ENCODE data around the gene B9D1. TPM values are rescaled to one million over a fixed set of nuclear protein-coding genes. Genes with fewer than 3 reads are reported as not detected.

The B9D1 gene
- total RNA-seq, 1 experiment from 2014 or later, result 19.0 TPM

GRCh38 chr17:19397556-19398041 lies 35.1 kb upstream of the B9D1 start:
- in situ Hi-C loops (cut with HindIII; ENCODE audit: low pct_unique_long_range_greater_than_20kb, low sequenced_read_pairs), result no loop called here
- no peak for DNase-seq (ENCODE audit: low read depth, low spot score)

DNA sequence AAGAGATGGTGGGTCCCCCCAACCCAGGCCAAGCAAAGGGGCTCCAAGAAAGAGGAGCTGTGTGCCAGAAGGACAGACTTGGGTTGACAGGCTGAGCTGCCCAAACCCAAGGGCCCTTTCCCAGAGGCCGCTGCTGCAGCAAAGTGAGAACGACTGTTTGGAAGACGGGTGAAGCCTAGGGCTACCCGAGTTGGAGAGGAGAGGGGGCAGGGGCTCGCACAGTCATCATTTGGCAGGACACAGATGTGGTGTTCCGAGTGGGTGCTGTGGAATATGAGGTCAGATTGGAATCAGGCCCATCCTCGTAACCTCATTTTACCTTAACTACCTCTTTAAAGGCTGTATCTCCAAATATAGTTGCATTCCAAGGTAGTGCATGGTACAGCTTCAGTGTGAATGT lies 29.8 kb upstream of the B9D1 start:
- in situ Hi-C loops (cut with HindIII; ENCODE audit: low pct_unique_long_range_greater_than_20kb, low sequenced_read_pairs), result no loop called here
- DNase-seq (ENCODE audit: low read depth, low spot score), result no peak

DNA sequence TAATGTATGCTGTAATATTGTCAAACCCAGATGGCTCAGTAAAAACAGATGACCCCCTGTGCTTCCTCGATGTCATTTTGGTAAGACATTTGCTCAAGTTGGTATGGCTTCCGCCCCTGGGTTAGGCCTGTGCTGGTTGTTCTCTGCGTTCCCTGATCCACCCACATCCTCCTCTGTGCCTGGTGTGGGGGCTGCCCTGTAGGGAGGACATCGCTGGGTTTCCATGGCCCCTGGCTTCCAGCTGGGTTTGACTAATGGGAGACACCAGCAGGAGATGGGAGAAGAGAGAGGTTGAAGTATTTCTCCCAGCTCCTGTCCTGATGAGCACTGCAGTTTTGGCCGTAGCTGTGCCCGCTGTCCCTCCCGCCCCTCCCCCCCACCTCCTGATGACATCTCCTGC lies 28.9 kb upstream of the B9D1 start:
- no peak for DNase-seq (ENCODE audit: low read depth, low spot score)
- in situ Hi-C loops (cut with HindIII; ENCODE audit: low pct_unique_long_range_greater_than_20kb, low sequenced_read_pairs), result no loop called here

DNA sequence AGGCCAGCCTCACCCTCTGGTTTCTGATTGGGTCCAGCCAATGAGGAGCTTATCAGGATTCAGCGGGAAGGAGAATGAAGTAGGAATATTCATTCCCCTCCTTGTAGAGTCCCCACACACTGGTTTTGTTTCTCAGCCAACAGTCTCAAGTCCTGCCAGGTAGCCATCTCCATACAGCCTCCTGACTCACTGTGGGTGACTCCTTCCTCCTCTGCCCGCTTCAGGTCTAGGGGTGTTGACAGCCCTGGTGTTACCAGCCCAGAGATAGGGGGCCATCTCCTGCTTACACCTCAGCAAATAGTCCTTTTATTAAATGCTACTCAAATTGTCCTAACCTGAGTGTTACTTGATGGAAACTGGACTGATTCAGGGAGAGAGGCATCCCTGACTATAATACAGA lies 28.4 kb upstream of the B9D1 start:
- DNase-seq (ENCODE audit: low read depth, low spot score), result no peak
- in situ Hi-C loops (cut with HindIII; ENCODE audit: low pct_unique_long_range_greater_than_20kb, low sequenced_read_pairs), result no loop called here

DNA sequence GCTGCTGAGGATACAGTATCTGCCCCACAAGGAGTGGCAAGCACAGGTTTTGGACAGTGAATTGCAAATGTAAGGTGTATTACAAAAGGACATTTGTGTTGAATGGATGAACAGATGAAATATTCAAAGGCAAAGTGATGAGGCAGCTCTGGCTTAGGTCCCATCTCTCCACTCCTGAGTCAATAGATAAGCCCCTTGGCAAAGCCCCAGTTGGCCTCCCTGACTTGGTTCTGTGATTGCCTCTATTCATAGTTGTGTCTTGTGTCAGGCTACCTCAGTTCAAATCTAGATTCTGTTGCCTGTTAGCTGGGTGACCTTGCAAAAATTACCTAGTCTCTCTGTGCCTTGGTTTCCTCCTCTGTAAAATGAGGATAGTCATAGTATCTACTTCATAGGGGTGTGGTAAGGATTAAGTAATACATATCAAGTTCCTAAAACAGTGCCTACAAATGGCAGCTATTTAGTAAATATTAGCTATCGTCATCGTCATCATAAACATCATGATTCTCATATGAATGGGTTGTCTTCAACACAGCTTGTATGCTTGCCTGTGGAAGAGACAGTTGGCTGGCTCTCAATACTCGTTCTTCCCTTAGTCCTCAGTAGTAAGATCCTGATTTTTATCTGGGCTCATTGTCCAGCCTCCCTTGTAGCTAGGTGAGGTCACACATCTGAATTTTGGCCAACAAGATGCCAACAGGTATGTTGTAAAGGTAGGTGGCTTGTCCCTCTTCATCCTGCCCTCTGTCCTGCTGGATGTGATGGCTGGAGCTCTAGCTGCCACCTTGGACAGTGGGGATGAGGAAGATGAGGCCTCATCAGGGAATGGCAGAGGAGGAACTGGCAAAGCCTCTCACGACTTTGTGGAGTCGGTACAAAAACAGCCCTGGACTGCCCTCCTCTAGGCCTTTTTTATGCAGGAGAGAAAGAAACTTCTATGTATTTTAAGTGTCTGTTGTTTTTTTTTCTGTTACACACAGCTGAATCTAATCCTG lies 26.6 kb upstream of the B9D1 start:
- in situ Hi-C loops (cut with HindIII; ENCODE audit: low pct_unique_long_range_greater_than_20kb, low sequenced_read_pairs), result no loop called here
- no peak for DNase-seq (ENCODE audit: low read depth, low spot score)

- DNase-seq (ENCODE audit: low read depth, low spot score), result no peak
- in situ Hi-C loops (cut with HindIII; ENCODE audit: low pct_unique_long_range_greater_than_20kb, low sequenced_read_pairs), result no loop called here
These were observed 25.5 kb upstream of the B9D1 start for GRCh38 chr17:19387921-19388521.

- DNase-seq (ENCODE audit: low read depth, low spot score), result no peak
- in situ Hi-C loops (cut with HindIII; ENCODE audit: low pct_unique_long_range_greater_than_20kb, low sequenced_read_pairs), result no loop called here
These were observed 24.7 kb upstream of the B9D1 start, which contains the start of gene MFAP4 for GRCh38 chr17:19386974-19387920. MFAP4 (minus strand) TSS chr17:19387190; CDS start chr17:19387155, 35 bp downstream.

GRCh38 chr17:19386051-19386929 lies 23.8 kb upstream of the B9D1 start:
- DNase-seq (ENCODE audit: low read depth, low spot score), result no peak
- in situ Hi-C loops (cut with HindIII; ENCODE audit: low pct_unique_long_range_greater_than_20kb, low sequenced_read_pairs), result no loop called here

DNA sequence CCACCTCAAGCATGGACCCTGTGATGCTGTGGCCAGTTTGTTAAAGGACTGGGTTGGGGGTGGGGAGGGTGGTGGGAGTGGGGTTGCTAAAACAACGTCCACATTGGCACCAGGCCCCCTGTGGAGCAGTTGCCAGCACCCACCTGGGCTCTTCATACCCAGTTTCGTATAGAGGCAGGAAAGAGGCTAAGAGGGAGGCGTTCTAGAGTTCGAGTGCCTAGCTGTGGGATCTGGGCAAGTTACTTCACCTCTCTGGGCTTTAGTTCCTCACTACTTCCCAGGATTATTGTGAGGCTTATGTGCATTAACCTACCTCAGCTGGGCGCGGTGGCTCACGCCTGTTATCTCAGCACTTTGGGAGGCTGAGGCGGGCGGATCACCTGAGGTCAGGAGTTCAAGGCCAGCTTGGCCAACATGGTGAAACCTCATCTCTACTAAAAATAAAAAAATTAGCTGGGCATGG lies 23.0 kb upstream of the B9D1 start:
- no peak for DNase-seq (ENCODE audit: low read depth, low spot score)
- in situ Hi-C loops (cut with HindIII; ENCODE audit: low pct_unique_long_range_greater_than_20kb, low sequenced_read_pairs), result no loop called here

DNA sequence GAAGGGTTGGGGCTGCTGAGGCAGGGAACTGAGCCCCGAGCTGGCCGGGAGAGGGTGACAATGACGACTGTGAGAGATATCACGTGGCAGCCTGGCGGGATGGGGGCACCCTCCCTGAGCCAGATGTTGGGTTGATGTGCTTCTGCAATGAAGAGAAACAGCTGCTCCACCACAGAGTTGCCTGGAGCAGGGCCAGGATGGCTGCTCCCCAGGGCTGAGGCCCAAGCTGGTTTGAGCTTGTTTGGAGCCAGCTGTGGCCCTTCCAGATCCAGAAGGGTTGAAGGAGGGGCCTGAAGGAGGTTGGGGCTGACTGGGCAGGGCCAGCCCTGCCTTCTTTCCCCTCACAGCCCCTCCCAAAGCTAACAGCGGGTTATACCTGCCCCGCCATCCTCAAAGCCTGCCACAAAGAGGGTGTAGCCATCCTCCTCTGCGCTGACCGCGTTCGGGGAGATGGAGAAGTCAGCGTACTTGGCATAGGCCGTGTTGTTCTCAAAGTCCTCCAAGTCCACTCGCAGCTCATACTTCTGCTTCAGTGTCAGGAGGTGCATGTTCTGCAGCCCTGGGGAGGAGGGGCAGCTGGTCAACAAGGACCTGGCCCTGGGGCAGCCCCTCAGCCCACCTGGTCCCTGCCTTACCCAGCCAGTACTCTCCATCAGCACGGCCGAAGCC lies 22.3 kb upstream of the B9D1 start:
- in situ Hi-C loops (cut with HindIII; ENCODE audit: low pct_unique_long_range_greater_than_20kb, low sequenced_read_pairs), result no loop called here
- no peak for DNase-seq (ENCODE audit: low read depth, low spot score)

GRCh38 chr17:19383681-19384470 lies 21.4 kb upstream of the B9D1 start:
- DNase-seq (ENCODE audit: low read depth, low spot score), result no peak
- in situ Hi-C loops (cut with HindIII; ENCODE audit: low pct_unique_long_range_greater_than_20kb, low sequenced_read_pairs), result no loop called here

- DNase-seq (ENCODE audit: low read depth, low spot score), result no peak
- in situ Hi-C loops (cut with HindIII; ENCODE audit: low pct_unique_long_range_greater_than_20kb, low sequenced_read_pairs), result no loop called here
These were observed 20.3 kb upstream of the B9D1 start for GRCh38 chr17:19382531-19383444.

DNA sequence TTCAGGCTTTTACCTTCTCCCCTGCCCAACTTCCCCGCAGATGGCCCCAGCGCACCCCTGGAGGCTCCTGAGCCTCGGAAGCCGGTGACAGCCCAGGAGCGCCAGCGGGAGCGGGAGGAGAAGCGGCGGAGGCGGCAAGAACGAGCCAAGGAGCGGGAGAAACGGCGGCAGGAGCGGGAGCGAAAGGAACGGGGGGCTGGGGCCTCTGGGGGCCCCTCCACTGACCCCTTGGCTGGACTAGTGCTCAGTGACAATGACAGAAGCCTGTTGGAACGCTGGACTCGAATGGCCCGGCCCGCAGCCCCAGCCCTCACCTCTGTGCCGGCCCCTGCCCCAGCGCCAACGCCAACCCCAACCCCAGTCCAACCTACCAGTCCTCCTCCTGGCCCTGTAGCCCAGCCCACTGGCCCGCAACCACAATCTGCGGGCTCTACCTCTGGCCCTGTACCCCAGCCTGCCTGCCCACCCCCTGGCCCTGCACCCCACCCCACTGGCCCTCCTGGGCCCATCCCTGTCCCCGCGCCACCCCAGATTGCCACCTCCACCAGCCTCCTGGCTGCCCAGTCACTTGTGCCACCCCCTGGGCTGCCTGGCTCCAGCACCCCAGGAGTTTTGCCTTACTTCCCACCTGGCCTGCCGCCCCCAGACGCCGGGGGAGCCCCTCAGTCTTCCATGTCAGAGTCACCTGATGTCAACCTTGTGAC lies 19.4 kb upstream of the B9D1 start:
- in situ Hi-C loops (cut with HindIII; ENCODE audit: low pct_unique_long_range_greater_than_20kb, low sequenced_read_pairs), result no loop called here
- no peak for DNase-seq (ENCODE audit: low read depth, low spot score)

DNA sequence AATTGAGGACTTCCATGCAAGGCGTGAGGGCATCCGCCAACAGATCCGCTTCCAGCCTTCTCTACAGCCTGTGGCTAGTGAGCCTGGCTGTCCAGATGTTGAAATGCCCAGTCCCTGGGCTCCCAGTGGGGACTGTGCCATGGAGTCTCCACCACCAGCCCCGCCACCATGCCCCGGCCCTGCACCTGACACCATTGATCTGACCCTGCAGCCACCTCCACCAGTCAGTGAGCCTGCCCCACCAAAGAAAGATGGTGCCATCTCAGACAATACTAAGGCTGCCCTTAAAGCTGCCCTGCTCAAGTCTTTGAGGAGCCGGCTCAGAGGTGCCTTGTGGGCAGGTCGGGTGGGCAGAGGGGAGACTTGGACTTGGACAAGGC lies 18.8 kb upstream of the B9D1 start:
- no peak for DNase-seq (ENCODE audit: low read depth, low spot score)
- in situ Hi-C loops (cut with HindIII; ENCODE audit: low pct_unique_long_range_greater_than_20kb, low sequenced_read_pairs), result no loop called here

Measured in SK-MEL-5 (cell line).